OCI-LY3 (cell line): ENCODE data around the gene TMPRSS5.

Source experiments
- H2AFZ ChIP-seq: fragments of 200-600, 300-600 bp; shearing (Covaris generic); 2 replicates; pipeline ENCODE4 v1.6.0; 2014; ENCODE audit warnings: antibody characterized with exemption, low read depth, low read length
- H3K27ac ChIP-seq: fragments of 200-600, 300-600 bp; sonication (generic); 2 replicates; pipeline ENCODE4 v1.5.1; 2014; ENCODE audit warnings: mild to moderate bottlenecking, low read length, moderate library complexity, mixed read lengths
- H3K27me3 ChIP-seq: fragments of 200-600, 300-600 bp; sonication (generic); 2 replicates; pipeline ENCODE4 v1.6.1; 2014; ENCODE audit warnings: low read depth, low read length, mixed read lengths
- H3K36me3 ChIP-seq: fragments of 200-600, 300-600 bp; sonication (generic); replicated peaks from 2 replicates; pipeline ENCODE3; 2014; ENCODE audit warnings: low read depth, low read length, mixed read lengths
- H3K4me1 ChIP-seq: fragments of 300-600, 200-600 bp; sonication (generic); 2 replicates; pipeline ENCODE4 v1.6.1; 2014; ENCODE audit warnings: low read length, mixed read lengths
- H3K4me2 ChIP-seq: fragments of 200-600, 300-600 bp; sonication (generic); 2 replicates; pipeline ENCODE4 v1.6.1; 2014; ENCODE audit warnings: low read length, mixed read lengths
- H3K4me3 ChIP-seq: fragments of 300-600, 200-600 bp; sonication (generic); 2 replicates; pipeline ENCODE4 v1.5.1; 2014; ENCODE audit warnings: antibody characterized with exemption, mild to moderate bottlenecking, low read length, moderate library complexity
- H3K79me2 ChIP-seq: fragments of 300-600, 200-600 bp; shearing (Covaris generic); 2 replicates; pipeline ENCODE4 v1.6.1; 2014; ENCODE audit warnings: mild to moderate bottlenecking, low read length, mixed read lengths
- H3K9ac ChIP-seq: fragments of 300-600, 200-600 bp; shearing (Covaris generic); 2 replicates; pipeline ENCODE4 v1.6.0; 2014; ENCODE audit warnings: mild to moderate bottlenecking, low read length, moderate library complexity
- H3K9me3 ChIP-seq: fragments of 200-600, 300-600 bp; shearing (Covaris generic); 2 replicates; pipeline ENCODE4 v1.6.1; 2014; ENCODE audit warnings: low read length, mixed read lengths; ENCODE audit not compliant: insufficient read depth
- H4K20me1 ChIP-seq: fragments of 200-600, 300-600 bp; sonication (generic); 2 replicates; pipeline ENCODE4 v1.6.1; 2016; ENCODE audit warnings: low read length, mixed read lengths; ENCODE audit not compliant: insufficient read depth
- CTCF ChIP-seq: fragments of 200-600, 300-600 bp; sonication (generic); IDR thresholded peaks from 2 replicates; pipeline ENCODE4 v1.5.1; 2014; ENCODE audit warnings: antibody characterized with exemption, low read length, low read depth
- EZH2phosphoT487 ChIP-seq: fragments of 200-600 bp; shearing (Covaris generic); IDR thresholded peaks from 2 replicates; pipeline ENCODE4 v1.6.1; 2018; ENCODE audit warnings: antibody characterized with exemption, mixed run types, low read depth

TMPRSS5 gene

GRCh38 chr11:113697756-113698407 lies 8.2 kb downstream of the TMPRSS5 start:
- Histone ChIP-seq H2AFZ (no peak overlapping the region), H3K27ac (no peak overlapping the region), H3K4me2 (no peak overlapping the region), H3K4me3 (no peak overlapping the region), H3K27me3 (no peaks in the 10 kb centered on the region), H3K9me3 (no peaks in the 10 kb centered on the region), H3K36me3 (no peaks in the 10 kb centered on the region), H3K4me1 (peaks cover 11% of the 10 kb centered on the region), H4K20me1 (no peaks in the 10 kb centered on the region), H3K9ac (no peak overlapping the region), H3K79me2 (no peaks in the 10 kb centered on the region)
- TF ChIP-seq EZH2phosphoT487 (no peak), CTCF (no peak)

GRCh38 chr11:113697111-113697510 lies 9.0 kb downstream of the TMPRSS5 start:
- Histone ChIP-seq H3K9ac (no peak overlapping the region), H3K4me3 (no peak overlapping the region), H3K27me3 (no peaks in the 10 kb centered on the region), H2AFZ (no peak overlapping the region), H3K27ac (no peak overlapping the region), H4K20me1 (no peaks in the 10 kb centered on the region), H3K4me2 (no peak overlapping the region), H3K36me3 (no peaks in the 10 kb centered on the region), H3K79me2 (no peaks in the 10 kb centered on the region), H3K9me3 (no peaks in the 10 kb centered on the region), H3K4me1 (peaks cover 11% of the 10 kb centered on the region)
- TF ChIP-seq CTCF: no peak
- TF ChIP-seq EZH2phosphoT487: no peak

- no peak for TF ChIP-seq EZH2phosphoT487
- no peak for TF ChIP-seq CTCF
- H3K79me2 ChIP-seq: no peaks in the 10 kb centered on the region
- no peaks in the 10 kb centered on the region for H4K20me1 ChIP-seq
- H3K27ac ChIP-seq: no peak overlapping the region
- H3K4me1 ChIP-seq: peaks cover 11% of the 10 kb centered on the region
- no peaks in the 10 kb centered on the region for H3K27me3 ChIP-seq
- no peak overlapping the region for H3K4me2 ChIP-seq
- no peaks in the 10 kb centered on the region for H3K36me3 ChIP-seq
- H3K4me3 ChIP-seq: no peak overlapping the region
- no peaks in the 10 kb centered on the region for H3K9me3 ChIP-seq
- H2AFZ ChIP-seq: no peak overlapping the region
- H3K9ac ChIP-seq: no peak overlapping the region
These were observed 10.9 kb downstream of the TMPRSS5 start for GRCh38 chr11:113695207-113695606.

- H3K4me2 ChIP-seq: no peak overlapping the region
- no peak overlapping the region for H2AFZ ChIP-seq
- H3K79me2 ChIP-seq: no peaks in the 10 kb centered on the region
- no peak overlapping the region for H3K4me3 ChIP-seq
- no peak for TF ChIP-seq EZH2phosphoT487
- TF ChIP-seq CTCF: no peak
- H3K4me1 ChIP-seq: peaks cover 11% of the 10 kb centered on the region
- H4K20me1 ChIP-seq: no peaks in the 10 kb centered on the region
- no peak overlapping the region for H3K27ac ChIP-seq
- H3K9me3 ChIP-seq: no peaks in the 10 kb centered on the region
- no peaks in the 10 kb centered on the region for H3K27me3 ChIP-seq
- no peaks in the 10 kb centered on the region for H3K36me3 ChIP-seq
- no peak overlapping the region for H3K9ac ChIP-seq
These were observed 11.7 kb downstream of the TMPRSS5 start for GRCh38 chr11:113694390-113694789.
